Cardiac septum (tissue), 1 donor: ENCODE data around the gene RCL1. TPM values are rescaled to one million over a fixed set of nuclear protein-coding genes. Genes with fewer than 3 reads are reported as not detected.
A peak's percentile ranks its signal among the peaks of the same experiment; 100 is the strongest.

Experiments
- DNase-seq: peaks from one replicate; pipeline ENCODE4 v3.0.0-alpha.2; 2020; ENCODE audit warnings: low spot score
- intact Hi-C: fragments of 100-400 bp; cut with DNase I; formaldehyde crosslinking; loops from one replicate; pipeline ENCODE4 v1.14.0; 2022
- microRNA-seq: library from miRNA; unstranded; fragments of <30 nt; microRNA quantifications from one replicate; pipeline ENCODE4 v1.2.0, GENCODE V29; 2020
- total RNA-seq: library from RNA; stranded (reverse); fragmentation: NEBNext Ultra II Directional; extraction: Animal tissue kit (Norgen Biotek cat#: 25700); gene quantifications from one replicate; pipeline ENCODE4 v1.2.1, GENCODE V29; 2021
- donor health status: DM: no; HTN: no; CAD: no.

Gene RCL1
- total RNA-seq, 1 donor from 2014 or later: 8.5 TPM

GRCh38 chr9:4902135-4902475, 109.4 kb downstream of the RCL1 start:
- DNase-seq: no peak
- intact Hi-C loops: no loop called here

GRCh38 chr9:4904322-4905134, 111.8 kb downstream of the RCL1 start:
- intact Hi-C loops: loop anchor here (2.0 kb wide), 1 partner anchor 26 kb away; no protein-coding TSS in a partner anchor
- DNase-seq: no peak

GRCh38 chr9:4905135-4905490, 112.4 kb downstream of the RCL1 start:
- no peak for DNase-seq
- intact Hi-C loops: loop anchor here (2.0 kb wide), 1 partner anchor 26 kb away; no protein-coding TSS in a partner anchor

Small RNA genes within 50 kb of the gene (microRNA-seq; reads per million reads assigned to microRNA genes)
- gene MIR101-2: 19.6 reads per million, percentile 36 among the genes with 10 or more reads in this experiment

Other genes starting within 250 kb of the RCL1 start
- 2.7 TPM for gene PLPP6, start 130.7 kb upstream of the RCL1 start, total RNA-seq
- gene SPATA6L, start 126.5 kb upstream of the RCL1 start, total RNA-seq: 2.4 TPM
- 43.0 TPM for gene CDC37L1, start 113.4 kb upstream of the RCL1 start, total RNA-seq
- 108 TPM for gene AK3, start 51.7 kb upstream of the RCL1 start, total RNA-seq
- gene JAK2, start 192.3 kb downstream of the RCL1 start, total RNA-seq: 52.8 TPM